ENCODE data around the gene DGKQ. TPM values are rescaled to one million over a fixed set of nuclear protein-coding genes. Genes with fewer than 3 reads are reported as not detected.

Gene DGKQ
- total and polyA plus RNA-seq, 2 of the 8 experiments (the other 6 are each of a cell fraction or from before 2014, with no cell fraction given) = 7.3 to 9.7 TPM

- Histone ChIP-seq H3K79me2 (ENCODE audit: control insufficient read depth in 1 of 2, insufficient read depth in 2 of 2, low read length in 2 of 2) (no peaks in the 10 kb centered on the region), H2AFZ (ENCODE audit: low read length) (no peak overlapping the region), H2BK120ac (replicated peaks; ENCODE audit: low read depth, low read length) (no peak overlapping the region), H3K4me3 (ENCODE audit: extremely low read depth in 1 of 4, insufficient read depth in 2 of 4, low read depth in 3 of 4, low read length in 4 of 4) (no peak overlapping the region), H3K23me2 (ENCODE audit: low read depth, low read length) (no peaks in the 10 kb centered on the region), H4K5ac (ENCODE audit: insufficient read length, low read depth, low read length) (no peak overlapping the region), H3K9me3 (ENCODE audit: insufficient read depth in 2 of 2, low read depth in 1 of 2, low read length in 1 of 2) (no peaks in the 10 kb centered on the region), H2BK12ac (ENCODE audit: low read depth, low read length) (no peak overlapping the region), H3K18ac (ENCODE audit: extremely low read depth, low read length) (no peak overlapping the region), H3K23ac (ENCODE audit: insufficient read length) (no peak overlapping the region), H2BK20ac (ENCODE audit: low read length) (no peak overlapping the region), H3K14ac (ENCODE audit: insufficient read length) (no peak overlapping the region), H4K91ac (replicated peaks; ENCODE audit: insufficient read length, low read length) (no peak overlapping the region), H3K27ac (ENCODE audit: low read depth, low read length) (no peak overlapping the region), H3K56ac (replicated peaks; ENCODE audit: insufficient read length, low read depth, low read length) (no peak overlapping the region), H3K9ac (replicated peaks in 1 of 4; ENCODE audit: extremely low read depth in 1 of 4, low read depth in 3 of 4, low read length in 3 of 4) (no peak overlapping the region), H3K36me3 (ENCODE audit: control insufficient read depth in 2 of 4, insufficient read depth in 4 of 4, low read length in 3 of 4) (no peaks in the 10 kb centered on the region), H3K4me1 (replicated peaks in 1 of 4; ENCODE audit: control insufficient read depth in 3 of 4, insufficient read depth in 4 of 4, low read length in 3 of 4) (no peaks in the 10 kb centered on the region; a peak in 1 of 7 replicates), H2BK15ac (ENCODE audit: low read length) (no peak overlapping the region), H2BK5ac (ENCODE audit: low read depth, low read length) (no peak overlapping the region), H3K4me2 (ENCODE audit: insufficient read depth in 1 of 2, low read depth in 2 of 2, low read length in 2 of 2) (no peak overlapping the region), H3K27me3 (replicated peaks in 1 of 4; ENCODE audit: control insufficient read depth in 3 of 4, extremely low read depth in 1 of 4, insufficient read depth in 3 of 4, low read length in 3 of 4) (peaks cover 0 to 3% (median 0%) of the 10 kb centered on the region in 4 experiments; a peak in 1 of 7 replicates), H4K20me1 (replicated peaks in 1 of 2; ENCODE audit: control insufficient read depth in 1 of 2, insufficient read depth in 2 of 2, low read length in 2 of 2) (peaks cover 0 to 3% of the 10 kb centered on the region in 2 experiments), H3K4ac (replicated peaks; ENCODE audit: insufficient read length, low read depth, low read length) (no peak overlapping the region), H3K79me1 (ENCODE audit: low read depth, low read length) (no peaks in the 10 kb centered on the region), H4K8ac (ENCODE audit: extremely low read depth, insufficient read depth, low read length) (no peak overlapping the region; the same call in 1 of the 2 replicates), H2AK5ac (ENCODE audit: low read depth, low read length) (no peak overlapping the region)
- CTCF ChIA-PET (ENCODE audit: partially characterized antibody) = interaction anchor here (1.3 kb wide), 1 partner anchor 20 kb away, joined by 3 read pairs; no protein-coding TSS in a partner anchor
- no peak for TF ChIP-seq NANOG (IDR thresholded peaks at IDR 0.05; ENCODE audit: insufficient read depth, low read depth, low read length, poor library complexity, severe bottlenecking)
- TF ChIP-seq SP1 (IDR thresholded peaks at IDR 0.05; ENCODE audit: low read depth, low read length) = no peak
- POLR2A ChIA-PET (ENCODE audit: partially characterized antibody) = no interaction called here
- 96% methylated on average over 13 of the region's 13 CpGs; no CpG with 5 or more reads in 1 of the 2 experiments for WGBS, 2 experiments (ENCODE audit: extremely low coverage in 1 of 2, insufficient coverage in 1 of 2, insufficient read length in 1 of 2, insufficient replicate concordance in 2 of 2, low coverage in 1 of 2, low lambda C conversion rate in 2 of 2, missing lambda C conversion rate in 1 of 2)
- FAIRE-seq = no peak
- DNase-seq (ENCODE audit: low read depth in 1 of 2, low spot score in 2 of 2) = no peak
Observed at GRCh38 chr4:953574-953915, 19.8 kb downstream of the DGKQ start.

Measured in H1 (cell line).